IMR-90 (cell line): ENCODE data around the gene DCP2. TPM values are rescaled to one million over a fixed set of nuclear protein-coding genes. Genes with fewer than 3 reads are reported as not detected.

ENCODE experiments used
- ATAC-seq: fragments of 200-7000 bp; cut with Tn5 transposase; 2 replicates; pipeline ENCODE4 v1.9.1; 2020; ENCODE audit warnings: low read depth, mild to moderate bottlenecking, moderate library complexity
- BruUV-seq: library from RNA; stranded (reverse); fragments of 400-500 nt; replicated peaks from 2 replicates; lab custom pipeline; 2021; lab: Mats Ljungman, UMichigan
- CTCF ChIA-PET: fragments of 300-600 bp; formaldehyde crosslinking; extraction: SDS; loops from one replicate; lab custom pipeline; 2021; ENCODE audit warnings: antibody characterized with exemption; lab: Yijun Ruan, JAX
- POLR2A ChIA-PET: fragments of 300-600 bp; sonication (Branson Sonifier 250); formaldehyde crosslinking; loops from one replicate; lab custom pipeline; 2022; ENCODE audit warnings: antibody characterized with exemption; ENCODE audit not compliant: unreplicated experiment; lab: Charles Lee
- DNase-seq: peaks from one replicate; pipeline ENCODE4 v3.0.0; 2013
- H2AFZ ChIP-seq: replicated peaks from 2 replicates; pipeline ENCODE3; 2013; ENCODE audit warnings: low read length, mild to moderate bottlenecking; ENCODE audit not compliant: poor library complexity
- H2AK5ac ChIP-seq: 2 replicates; pipeline ENCODE4 v1.6.1; 2013; ENCODE audit warnings: low read depth, low read length, inconsistent platforms
- H2AK9ac ChIP-seq: replicated peaks from 2 replicates; pipeline ENCODE3; 2013; ENCODE audit warnings: mild to moderate bottlenecking, low read depth, low read length, moderate library complexity; ENCODE audit not compliant: poor library complexity
- H2BK120ac ChIP-seq: 2 replicates; pipeline ENCODE4 v1.6.1; 2013; ENCODE audit warnings: low read depth, low read length, inconsistent platforms
- H2BK15ac ChIP-seq: 3 replicates; pipeline ENCODE4 v1.6.1; 2013; ENCODE audit warnings: low read depth, low read length, inconsistent platforms
- H2BK20ac ChIP-seq: 2 replicates; pipeline ENCODE4 v1.6.1; 2013; ENCODE audit warnings: low read depth, mild to moderate bottlenecking, inconsistent platforms, low read length, moderate library complexity
- H2BK5ac ChIP-seq: 2 replicates; pipeline ENCODE4 v1.6.1; 2013; ENCODE audit warnings: mild to moderate bottlenecking, low read depth, low read length, inconsistent platforms; ENCODE audit not compliant: poor library complexity, severe bottlenecking
- H3K14ac ChIP-seq: replicated peaks from 2 replicates; pipeline ENCODE4 v1.6.1; 2013; ENCODE audit warnings: low read depth, low read length, inconsistent platforms
- H3K18ac ChIP-seq: 2 replicates; pipeline ENCODE4 v1.6.1; 2013; ENCODE audit warnings: low read depth, low read length, control low read depth
- H3K23ac ChIP-seq: 2 replicates; pipeline ENCODE4 v1.6.1; 2013; ENCODE audit warnings: low read depth, low read length, inconsistent platforms
- H3K27ac ChIP-seq: 2 replicates; pipeline ENCODE4 v1.5.1; 2013; ENCODE audit warnings: mild to moderate bottlenecking, control low read depth, low read length; ENCODE audit not compliant: insufficient read depth
- H3K27me3 ChIP-seq: 2 replicates; pipeline ENCODE4 v1.6.1; 2013; ENCODE audit warnings: low read length; ENCODE audit not compliant: control insufficient read depth, insufficient read depth
- H3K36me3 ChIP-seq: 2 replicates; pipeline ENCODE4 v1.6.1; 2013; ENCODE audit warnings: low read length, mixed read lengths; ENCODE audit not compliant: control insufficient read depth, insufficient read depth
- H3K4ac ChIP-seq: 2 replicates; pipeline ENCODE4 v1.6.1; 2013; ENCODE audit warnings: low read depth, low read length, inconsistent platforms
- H3K4me1 ChIP-seq: 2 replicates; pipeline ENCODE4 v1.6.1; 2013; ENCODE audit warnings: low read length, mixed read lengths; ENCODE audit not compliant: control insufficient read depth, insufficient read depth
- H3K4me2 ChIP-seq: 2 replicates; pipeline ENCODE4 v1.6.1; 2013; ENCODE audit warnings: low read depth, mild to moderate bottlenecking, control low read depth, low read length, moderate library complexity
- H3K4me3 ChIP-seq: 2 replicates; pipeline ENCODE4 v1.5.1; 2013; ENCODE audit warnings: low read depth, mild to moderate bottlenecking, control low read depth, low read length, moderate library complexity; ENCODE audit not compliant: insufficient read depth
- H3K56ac ChIP-seq: 2 replicates; pipeline ENCODE4 v1.6.1; 2013; ENCODE audit warnings: low read length, inconsistent platforms; ENCODE audit not compliant: insufficient read depth; ENCODE audit errors: extremely low read depth
- H3K79me1 ChIP-seq, 2 experiments: 2 replicates each; pipeline ENCODE4 v1.6.1; 2013; ENCODE audit warnings: low read length in 2 of 2, inconsistent platforms in 1 of 2, low read depth in 1 of 2
- H3K9ac ChIP-seq: 2 replicates; pipeline ENCODE4 v1.6.1; 2013; ENCODE audit warnings: low read depth, low read length, control low read depth
- H3K9me1 ChIP-seq: 2 replicates; pipeline ENCODE4 v1.6.1; 2013; ENCODE audit warnings: low read length, inconsistent platforms; ENCODE audit not compliant: insufficient read depth
- H3K9me3 ChIP-seq: 2 replicates; pipeline ENCODE4 v1.6.1; 2013; ENCODE audit warnings: low read length; ENCODE audit not compliant: control insufficient read depth, insufficient read depth
- H4K20me1 ChIP-seq: 2 replicates; pipeline ENCODE4 v1.6.1; 2013; ENCODE audit warnings: low read length, inconsistent platforms; ENCODE audit not compliant: insufficient read depth
- H4K5ac ChIP-seq: 2 replicates; pipeline ENCODE4 v1.6.1; 2013; ENCODE audit warnings: mild to moderate bottlenecking, low read depth, low read length, control low read depth
- H4K8ac ChIP-seq, 2 experiments: 2 replicates each; pipeline ENCODE4 v1.6.1; 2013; ENCODE audit warnings: low read depth in 2 of 2, low read length in 2 of 2, control low read depth in 1 of 2, inconsistent platforms in 1 of 2
- H4K91ac ChIP-seq: 2 replicates; pipeline ENCODE4 v1.6.1; 2013; ENCODE audit warnings: low read depth, low read length, inconsistent platforms; ENCODE audit not compliant: insufficient read depth
- BHLHE40 ChIP-seq: fragments of 150-350 bp; IDR thresholded peaks from 2 replicates; pipeline ENCODE4 v1.6.1; 2016; ENCODE audit warnings: mild to moderate bottlenecking, low read depth, low read length
- CEBPB ChIP-seq: IDR thresholded peaks from 2 replicates; pipeline ENCODE4 v1.6.1; 2012; ENCODE audit warnings: low read depth, low read length, improper control_type of control experiment
- CHD1 ChIP-seq: IDR thresholded peaks from 2 replicates; pipeline ENCODE4 v1.6.1; 2012; ENCODE audit warnings: low read depth, low read length, improper control_type of control experiment
- ELK1 ChIP-seq: fragments of 150-350 bp; IDR thresholded peaks from 2 replicates; pipeline ENCODE4 v1.6.1; 2016; ENCODE audit warnings: low read depth, mild to moderate bottlenecking, low read length, moderate library complexity, borderline replicate concordance
- FOS ChIP-seq: fragments of 150-350 bp; IDR thresholded peaks from 2 replicates; pipeline ENCODE4 v1.6.1; 2016; ENCODE audit warnings: low read depth, low read length
- MAFK ChIP-seq: IDR thresholded peaks from 2 replicates; pipeline ENCODE4 v1.6.1; 2012; ENCODE audit warnings: low read depth, low read length, improper control_type of control experiment
- MAZ ChIP-seq: IDR thresholded peaks from 2 replicates; pipeline ENCODE4 v1.6.1; 2012; ENCODE audit warnings: low read depth, mild to moderate bottlenecking, low read length, improper control_type of control experiment, moderate library complexity, borderline replicate concordance
- MXI1 ChIP-seq: IDR thresholded peaks from 2 replicates; pipeline ENCODE4 v1.6.1; 2012; ENCODE audit warnings: low read depth, mild to moderate bottlenecking, low read length, moderate library complexity, borderline replicate concordance
- NFE2L2 ChIP-seq: fragments of 150-350 bp; IDR thresholded peaks from 2 replicates; pipeline ENCODE4 v1.6.1; 2016; ENCODE audit warnings: low read depth, mild to moderate bottlenecking, low read length
- POLR2A ChIP-seq: IDR thresholded peaks from 2 replicates; pipeline ENCODE4 v1.6.1; 2012; ENCODE audit warnings: mild to moderate bottlenecking, low read depth, low read length
- RAD21 ChIP-seq: IDR thresholded peaks from 2 replicates; pipeline ENCODE4 v1.6.1; 2012; ENCODE audit warnings: low read length, improper control_type of control experiment
- RCOR1 ChIP-seq: IDR thresholded peaks from 2 replicates; pipeline ENCODE4 v1.6.1; 2012; ENCODE audit warnings: mild to moderate bottlenecking, low read length, improper control_type of control experiment; ENCODE audit not compliant: insufficient replicate concordance
- RFX5 ChIP-seq: IDR thresholded peaks from 2 replicates; pipeline ENCODE4 v1.8.0; 2012; ENCODE audit warnings: low read depth, mild to moderate bottlenecking, low read length, moderate library complexity
- SMC3 ChIP-seq: fragments of 150-350 bp; IDR thresholded peaks from 2 replicates; pipeline ENCODE4 v1.6.1; 2016; ENCODE audit warnings: low read depth, mild to moderate bottlenecking, antibody characterized with exemption, low read length, moderate library complexity
- USF2 ChIP-seq: fragments of 150-350 bp; IDR thresholded peaks from 2 replicates; pipeline ENCODE4 v1.6.1; 2017; ENCODE audit warnings: mild to moderate bottlenecking, antibody characterized with exemption, low read length, low read depth
- WGBS, 2 experiments: methylation state at CpG; one replicate each; pipeline versions ENCODE4 v1.1.5 to v1.1.7; 2013; ENCODE audit warnings: missing lambda C conversion rate in 2 of 2; ENCODE audit not compliant: insufficient read length in 1 of 2; ENCODE audit errors: extremely low coverage in 2 of 2; 5-methylcytosine and 5-hydroxymethylcytosine counted together
- dilution Hi-C: fragments of 300-500 bp; cut with HindIII; formaldehyde crosslinking; loops from one replicate; pipeline ENCODE4 v1.14.3; 2018; ENCODE audit warnings: low sequenced_read_pairs; ENCODE audit not compliant: unreplicated experiment
- in situ Hi-C: fragments of 300-500 bp; cut with MboI; formaldehyde crosslinking; loops from 3 replicates; pipeline ENCODE4 v1.14.3; 2019; ENCODE audit warnings: low sequenced_read_pairs, inconsistent platforms, mixed read lengths
- intact Hi-C: fragments of 100-400 bp; cut with micrococcal nuclease; formaldehyde crosslinking; loops from 2 replicates; pipeline ENCODE4 v1.10.0; 2022
- polyA plus RNA-seq, 3 experiments: library from polyadenylated mRNA; depleted of rRNA; stranded (reverse); fragments of >200 nt; gene quantifications; 2 replicates each; pipeline ENCODE4 v1.2.3, GENCODE V29; 2012; ENCODE audit warnings: low replicate concordance in 1 of 3
- total RNA-seq: library from RNA; depleted of rRNA; stranded (reverse); fragments of >200 nt; gene quantifications from 2 replicates; pipeline ENCODE4 v1.2.3, GENCODE V29; 2012
- TF ChIP-seq, protein P1 (sequence below): conservative IDR thresholded peaks from 2 replicates; pipeline ENCODE4 v1.5.1; 2012; ENCODE audit warnings: mild to moderate bottlenecking, low read depth, low read length, improper control_type of control experiment

DCP2 gene
- total and polyA plus RNA-seq, 2 of the 4 experiments (the other 2 are of a cell fraction), result 6.9 to 18.6 TPM

DNA sequence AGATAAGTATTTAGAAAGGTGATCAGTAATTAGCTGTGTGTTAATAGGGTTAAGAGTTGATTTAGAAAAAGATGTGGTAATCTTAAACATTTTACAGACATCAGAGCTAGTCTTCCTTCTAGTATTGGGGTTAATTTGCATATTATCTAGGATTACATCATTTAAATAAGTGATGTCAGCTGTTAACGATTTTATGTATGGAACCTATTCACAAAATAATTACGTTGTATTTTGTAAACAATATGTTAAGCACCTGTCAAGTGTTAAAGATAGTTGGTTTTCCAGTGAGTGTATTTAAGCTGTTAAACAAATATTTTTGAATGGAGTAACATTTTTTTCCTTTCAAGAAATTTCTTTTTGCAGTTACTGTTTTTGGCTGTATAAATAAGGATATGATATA, 2.2 kb downstream of the DCP2 start:
- no CpG with 5 or more reads among the region's 2 CpGs for WGBS, 2 experiments
- ChIA-PET POLR2A (no interaction called here), CTCF (interaction anchor here (0.7 to 1.3 kb wide), 2 partner anchors 17 to 552 kb away, joined by 3 to 7 read pairs; no protein-coding TSS in a partner anchor)
- H3K14ac ChIP-seq, result no peak overlapping the region
- no peak overlapping the region for H2BK5ac ChIP-seq
- H3K18ac ChIP-seq, result no peak overlapping the region
- no peak overlapping the region for H2BK120ac ChIP-seq
- TF ChIP-seq RFX5 (no peak), MAZ (no peak), FOS (no peak), NFE2L2 (no peak), BHLHE40 (no peak), RCOR1 (no peak), SMC3 (no peak), MAFK (no peak), MXI1 (no peak), CEBPB (no peak), USF2 (no peak), POLR2A (no peak), RAD21 (no peak), CHD1 (no peak), ELK1 (no peak)
- TF ChIP-seq, protein P1, sequence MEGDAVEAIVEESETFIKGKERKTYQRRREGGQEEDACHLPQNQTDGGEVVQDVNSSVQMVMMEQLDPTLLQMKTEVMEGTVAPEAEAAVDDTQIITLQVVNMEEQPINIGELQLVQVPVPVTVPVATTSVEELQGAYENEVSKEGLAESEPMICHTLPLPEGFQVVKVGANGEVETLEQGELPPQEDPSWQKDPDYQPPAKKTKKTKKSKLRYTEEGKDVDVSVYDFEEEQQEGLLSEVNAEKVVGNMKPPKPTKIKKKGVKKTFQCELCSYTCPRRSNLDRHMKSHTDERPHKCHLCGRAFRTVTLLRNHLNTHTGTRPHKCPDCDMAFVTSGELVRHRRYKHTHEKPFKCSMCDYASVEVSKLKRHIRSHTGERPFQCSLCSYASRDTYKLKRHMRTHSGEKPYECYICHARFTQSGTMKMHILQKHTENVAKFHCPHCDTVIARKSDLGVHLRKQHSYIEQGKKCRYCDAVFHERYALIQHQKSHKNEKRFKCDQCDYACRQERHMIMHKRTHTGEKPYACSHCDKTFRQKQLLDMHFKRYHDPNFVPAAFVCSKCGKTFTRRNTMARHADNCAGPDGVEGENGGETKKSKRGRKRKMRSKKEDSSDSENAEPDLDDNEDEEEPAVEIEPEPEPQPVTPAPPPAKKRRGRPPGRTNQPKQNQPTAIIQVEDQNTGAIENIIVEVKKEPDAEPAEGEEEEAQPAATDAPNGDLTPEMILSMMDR, result no peak
- no peak overlapping the region for H3K23ac ChIP-seq
- no peak overlapping the region for H4K5ac ChIP-seq
- H2AK5ac ChIP-seq, result no peak overlapping the region
- H3K4me1 ChIP-seq, result peaks cover 2% of the 10 kb centered on the region; the same call in 1 of the 2 replicates
- DNase-seq (no peak), ATAC-seq (no peak)
- no peaks in the 10 kb centered on the region for H3K36me3 ChIP-seq
- no peak overlapping the region for H2BK20ac ChIP-seq
- H3K79me1 ChIP-seq, result peaks cover 0 to 19% of the 10 kb centered on the region in 2 experiments; a peak in 3 of 4 replicates
- H3K56ac ChIP-seq, result no peak overlapping the region
- H2AFZ ChIP-seq, result no peak overlapping the region
- H3K9me1 ChIP-seq, result peaks cover 3% of the 10 kb centered on the region; the same call in 1 of the 2 replicates
- no peak overlapping the region for H3K9ac ChIP-seq
- H2AK9ac ChIP-seq, result no peak overlapping the region
- H3K27me3 ChIP-seq, result no peaks in the 10 kb centered on the region
- BruUV-seq, result no TSS peak
- H4K91ac ChIP-seq, result no peak overlapping the region
- dilution Hi-C loops, result no loop called here
- intact Hi-C loops, result no loop called here
- peaks cover 14% of the 10 kb centered on the region; the same call in 1 of the 2 replicates for H4K20me1 ChIP-seq
- H3K9me3 ChIP-seq, result no peaks in the 10 kb centered on the region
- H2BK15ac ChIP-seq, result no peak overlapping the region
- H3K4me3 ChIP-seq, result no peak overlapping the region
- H3K4me2 ChIP-seq, result peak overlapping the region; percentile 33; the same call in 1 of the 2 replicates
- in situ Hi-C loops, result no loop called here
- H3K27ac ChIP-seq, result no peak overlapping the region
- H3K4ac ChIP-seq, result no peak overlapping the region
- no peak overlapping the region for H4K8ac ChIP-seq
